HepG2 (cell line): ENCODE results near the gene ADAMTSL4. TPM values are rescaled to one million over a fixed set of nuclear protein-coding genes. Genes with fewer than 3 reads are reported as not detected.

ENCODE experiments used
- BCLAF1 ChIP-seq: fragments of 450-650 bp; IDR thresholded peaks from 2 replicates; pipeline ENCODE4 v1.6.1; 2017; ENCODE audit warnings: mild to moderate bottlenecking
- ELF1 ChIP-seq: sonication (generic); formaldehyde crosslinking; IDR thresholded peaks from 2 replicates; pipeline ENCODE4 v1.4.0; 2020; ENCODE audit warnings: missing genetic modification reagents
- GLI4 ChIP-seq: sonication (generic); formaldehyde crosslinking; IDR thresholded peaks from 2 replicates; pipeline ENCODE4 v1.5.1; 2020; ENCODE audit warnings: missing genetic modification reagents, mild to moderate bottlenecking, moderate library complexity, borderline replicate concordance
- MTF1 ChIP-seq: sonication (generic); formaldehyde crosslinking; IDR thresholded peaks from 2 replicates; pipeline ENCODE4 v1.5.0; 2020; ENCODE audit warnings: missing genetic modification reagents
- MXD4 ChIP-seq: IDR thresholded peaks from 2 replicates; pipeline ENCODE4 v1.6.1; 2016; ENCODE audit warnings: mild to moderate bottlenecking, missing biosample characterization, missing genetic modification reagents
- ZIK1 ChIP-seq: sonication (generic); formaldehyde crosslinking; IDR thresholded peaks from 2 replicates; pipeline ENCODE4 v1.5.0; 2020; ENCODE audit warnings: mild to moderate bottlenecking, low read depth, missing genetic modification reagents, borderline replicate concordance
- ZNF10 ChIP-seq: sonication (generic); formaldehyde crosslinking; IDR thresholded peaks from 2 replicates; pipeline ENCODE4 v1.4.0; 2020; ENCODE audit warnings: mild to moderate bottlenecking, low read depth, missing genetic modification reagents, borderline replicate concordance
- polyA plus RNA-seq, 8 experiments: library from polyadenylated mRNA; depleted of rRNA in 3 of 8; stranded (reverse) in 7 of 8; unstranded in 1 of 8; fragments of >200 nt; fragmentation: Illumina TruSeq in 4 of 8; extraction: Trizol in 4 of 8; gene quantifications; 2 replicates each; pipeline versions ENCODE4 v1.2.1 to v1.2.3, GENCODE V29; 2011 to 2016; ENCODE audit warnings: low read depth in 4 of 8, missing spikeins in 1 of 8, mixed read lengths in 1 of 8; ENCODE audit not compliant: insufficient read depth in 1 of 8
- total RNA-seq, 5 experiments: library from RNA; depleted of rRNA; stranded (reverse); fragments of >200 nt; fragmentation: Illumina TruSeq; extraction: Trizol; gene quantifications; 2 replicates each; pipeline ENCODE4 v1.2.3, GENCODE V29; 2016; ENCODE audit warnings: low read depth in 1 of 5
- TF ChIP-seq, protein P1 (sequence below): sonication (generic); formaldehyde crosslinking; IDR thresholded peaks from 2 replicates; pipeline ENCODE4 v1.4.0; 2020; ENCODE audit warnings: missing genetic modification reagents
- TF ChIP-seq, protein P2 (sequence below): sonication (generic); formaldehyde crosslinking; IDR thresholded peaks from 2 replicates; pipeline ENCODE4 v1.4.0; 2020; ENCODE audit warnings: missing genetic modification reagents, borderline replicate concordance
- TF ChIP-seq, protein P3 (sequence below): sonication (generic); formaldehyde crosslinking; conservative IDR thresholded peaks from 2 replicates; pipeline ENCODE4 v1.8.0; 2022; ENCODE audit warnings: low read depth, missing genetic modification reagents

ADAMTSL4 gene
- total and polyA plus RNA-seq, 2 of the 13 experiments (the other 11 are each of a cell fraction or from before 2014, with no cell fraction given) = 3.9 to 16.4 TPM

- TF ChIP-seq, protein P1, sequence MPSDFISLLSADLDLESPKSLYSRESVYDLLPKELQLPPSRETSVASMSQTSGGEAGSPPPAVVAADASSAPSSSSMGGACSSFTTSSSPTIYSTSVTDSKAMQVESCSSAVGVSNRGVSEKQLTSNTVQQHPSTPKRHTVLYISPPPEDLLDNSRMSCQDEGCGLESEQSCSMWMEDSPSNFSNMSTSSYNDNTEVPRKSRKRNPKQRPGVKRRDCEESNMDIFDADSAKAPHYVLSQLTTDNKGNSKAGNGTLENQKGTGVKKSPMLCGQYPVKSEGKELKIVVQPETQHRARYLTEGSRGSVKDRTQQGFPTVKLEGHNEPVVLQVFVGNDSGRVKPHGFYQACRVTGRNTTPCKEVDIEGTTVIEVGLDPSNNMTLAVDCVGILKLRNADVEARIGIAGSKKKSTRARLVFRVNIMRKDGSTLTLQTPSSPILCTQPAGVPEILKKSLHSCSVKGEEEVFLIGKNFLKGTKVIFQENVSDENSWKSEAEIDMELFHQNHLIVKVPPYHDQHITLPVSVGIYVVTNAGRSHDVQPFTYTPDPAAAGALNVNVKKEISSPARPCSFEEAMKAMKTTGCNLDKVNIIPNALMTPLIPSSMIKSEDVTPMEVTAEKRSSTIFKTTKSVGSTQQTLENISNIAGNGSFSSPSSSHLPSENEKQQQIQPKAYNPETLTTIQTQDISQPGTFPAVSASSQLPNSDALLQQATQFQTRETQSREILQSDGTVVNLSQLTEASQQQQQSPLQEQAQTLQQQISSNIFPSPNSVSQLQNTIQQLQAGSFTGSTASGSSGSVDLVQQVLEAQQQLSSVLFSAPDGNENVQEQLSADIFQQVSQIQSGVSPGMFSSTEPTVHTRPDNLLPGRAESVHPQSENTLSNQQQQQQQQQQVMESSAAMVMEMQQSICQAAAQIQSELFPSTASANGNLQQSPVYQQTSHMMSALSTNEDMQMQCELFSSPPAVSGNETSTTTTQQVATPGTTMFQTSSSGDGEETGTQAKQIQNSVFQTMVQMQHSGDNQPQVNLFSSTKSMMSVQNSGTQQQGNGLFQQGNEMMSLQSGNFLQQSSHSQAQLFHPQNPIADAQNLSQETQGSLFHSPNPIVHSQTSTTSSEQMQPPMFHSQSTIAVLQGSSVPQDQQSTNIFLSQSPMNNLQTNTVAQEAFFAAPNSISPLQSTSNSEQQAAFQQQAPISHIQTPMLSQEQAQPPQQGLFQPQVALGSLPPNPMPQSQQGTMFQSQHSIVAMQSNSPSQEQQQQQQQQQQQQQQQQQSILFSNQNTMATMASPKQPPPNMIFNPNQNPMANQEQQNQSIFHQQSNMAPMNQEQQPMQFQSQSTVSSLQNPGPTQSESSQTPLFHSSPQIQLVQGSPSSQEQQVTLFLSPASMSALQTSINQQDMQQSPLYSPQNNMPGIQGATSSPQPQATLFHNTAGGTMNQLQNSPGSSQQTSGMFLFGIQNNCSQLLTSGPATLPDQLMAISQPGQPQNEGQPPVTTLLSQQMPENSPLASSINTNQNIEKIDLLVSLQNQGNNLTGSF (CRISPR knock-in tag) = no peak
- TF ChIP-seq BCLAF1 (no peak), MTF1 (no peak), GLI4 (no peak), ELF1 (CRISPR knock-in tag) (0 out of 2 replicates have a peak, but pooled peaks have one; percentile 13), MXD4 (0 out of 2 replicates have a peak, but pooled peaks have one; percentile 49), ZIK1 (no peak), ZNF10 (CRISPR knock-in tag) (no peak)
- TF ChIP-seq, protein P2, sequence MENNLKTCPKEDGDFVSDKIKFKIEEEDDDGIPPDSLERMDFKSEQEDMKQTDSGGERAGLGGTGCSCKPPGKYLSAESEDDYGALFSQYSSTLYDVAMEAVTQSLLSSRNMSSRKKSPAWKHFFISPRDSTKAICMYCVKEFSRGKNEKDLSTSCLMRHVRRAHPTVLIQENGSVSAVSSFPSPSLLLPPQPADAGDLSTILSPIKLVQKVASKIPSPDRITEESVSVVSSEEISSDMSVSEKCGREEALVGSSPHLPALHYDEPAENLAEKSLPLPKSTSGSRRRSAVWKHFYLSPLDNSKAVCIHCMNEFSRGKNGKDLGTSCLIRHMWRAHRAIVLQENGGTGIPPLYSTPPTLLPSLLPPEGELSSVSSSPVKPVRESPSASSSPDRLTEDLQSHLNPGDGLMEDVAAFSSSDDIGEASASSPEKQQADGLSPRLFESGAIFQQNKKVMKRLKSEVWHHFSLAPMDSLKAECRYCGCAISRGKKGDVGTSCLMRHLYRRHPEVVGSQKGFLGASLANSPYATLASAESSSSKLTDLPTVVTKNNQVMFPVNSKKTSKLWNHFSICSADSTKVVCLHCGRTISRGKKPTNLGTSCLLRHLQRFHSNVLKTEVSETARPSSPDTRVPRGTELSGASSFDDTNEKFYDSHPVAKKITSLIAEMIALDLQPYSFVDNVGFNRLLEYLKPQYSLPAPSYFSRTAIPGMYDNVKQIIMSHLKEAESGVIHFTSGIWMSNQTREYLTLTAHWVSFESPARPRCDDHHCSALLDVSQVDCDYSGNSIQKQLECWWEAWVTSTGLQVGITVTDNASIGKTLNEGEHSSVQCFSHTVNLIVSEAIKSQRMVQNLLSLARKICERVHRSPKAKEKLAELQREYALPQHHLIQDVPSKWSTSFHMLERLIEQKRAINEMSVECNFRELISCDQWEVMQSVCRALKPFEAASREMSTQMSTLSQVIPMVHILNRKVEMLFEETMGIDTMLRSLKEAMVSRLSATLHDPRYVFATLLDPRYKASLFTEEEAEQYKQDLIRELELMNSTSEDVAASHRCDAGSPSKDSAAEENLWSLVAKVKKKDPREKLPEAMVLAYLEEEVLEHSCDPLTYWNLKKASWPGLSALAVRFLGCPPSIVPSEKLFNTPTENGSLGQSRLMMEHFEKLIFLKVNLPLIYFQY (CRISPR knock-in tag) = no peak
- TF ChIP-seq, protein P3, sequence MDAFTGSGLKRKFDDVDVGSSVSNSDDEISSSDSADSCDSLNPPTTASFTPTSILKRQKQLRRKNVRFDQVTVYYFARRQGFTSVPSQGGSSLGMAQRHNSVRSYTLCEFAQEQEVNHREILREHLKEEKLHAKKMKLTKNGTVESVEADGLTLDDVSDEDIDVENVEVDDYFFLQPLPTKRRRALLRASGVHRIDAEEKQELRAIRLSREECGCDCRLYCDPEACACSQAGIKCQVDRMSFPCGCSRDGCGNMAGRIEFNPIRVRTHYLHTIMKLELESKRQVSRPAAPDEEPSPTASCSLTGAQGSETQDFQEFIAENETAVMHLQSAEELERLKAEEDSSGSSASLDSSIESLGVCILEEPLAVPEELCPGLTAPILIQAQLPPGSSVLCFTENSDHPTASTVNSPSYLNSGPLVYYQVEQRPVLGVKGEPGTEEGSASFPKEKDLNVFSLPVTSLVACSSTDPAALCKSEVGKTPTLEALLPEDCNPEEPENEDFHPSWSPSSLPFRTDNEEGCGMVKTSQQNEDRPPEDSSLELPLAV = no peak
Observed at GRCh38 chr1:150552128-150552910, 3.1 kb downstream of the ADAMTSL4 start (continued).
